ENCODE data around the gene CRTC3. TPM values are rescaled to one million over a fixed set of nuclear protein-coding genes. Genes with fewer than 3 reads are reported as not detected.

Gene CRTC3
- total RNA-seq, 2 experiments from 2014 or later, result 90.7 to 92.4 TPM

DNA sequence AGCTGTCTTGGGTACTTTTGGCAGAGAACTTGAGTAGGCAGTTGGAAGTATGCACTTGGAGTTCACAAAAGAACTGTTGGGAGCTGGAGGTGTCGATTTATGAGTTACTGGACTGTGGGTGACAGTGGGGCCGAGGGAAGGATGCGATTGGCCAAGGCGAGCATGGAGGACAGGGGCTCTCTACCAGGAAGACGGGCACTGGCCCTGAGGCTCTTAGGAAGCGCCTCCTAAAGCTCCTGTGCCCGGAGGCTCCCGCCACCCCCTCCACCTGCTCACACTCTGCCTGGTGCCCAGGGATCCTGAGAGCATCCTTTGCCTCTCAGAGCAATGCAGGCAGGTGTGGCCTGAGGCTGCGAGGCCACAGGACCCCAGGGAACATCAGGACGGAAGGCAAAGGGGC, 69.0 kb downstream of the CRTC3 start:
- no peaks in the 10 kb centered on the region for H3K9me3 Mint-ChIP-seq
- Histone ChIP-seq H3K27me3 (ENCODE audit: control insufficient read depth in 1 of 2, insufficient read depth in 2 of 2, low read length in 2 of 2) (no peaks in the 10 kb centered on the region), H3K4me3 (ENCODE audit: low read length) (no peak overlapping the region), H3K4me1 (ENCODE audit: insufficient read depth, low read length) (peaks cover 54% of the 10 kb centered on the region), H3K36me3 (ENCODE audit: insufficient read depth, low read length) (peaks cover 10% of the 10 kb centered on the region), H3K9me3 (ENCODE audit: control insufficient read depth in 1 of 2, insufficient read depth in 1 of 2, low read length in 2 of 2) (no peaks in the 10 kb centered on the region), H3K27ac (ENCODE audit: low read depth in 1 of 2, low read length in 2 of 2) (peak overlapping the region; percentile 81 to 87)
- peak overlapping the region; percentile 98 for H3K27ac Mint-ChIP-seq
- H3K4me1 Mint-ChIP-seq (ENCODE audit: low read depth), result peaks cover 80% of the 10 kb centered on the region
- ChIA-PET CTCF (no interaction called here), POLR2A (interaction anchor here (0.6 to 3.0 kb wide), 7 partner anchors 23 to 961 kb away, joined by 3 to 12 read pairs (median 4); no protein-coding TSS in a partner anchor)
- no peak for DNase-seq
- intact Hi-C loops (cut with DNase I, micrococcal nuclease), result loop anchor here in 1 of 2 experiments (10.0 kb wide), 1 partner anchor 204 kb away; no protein-coding TSS in a partner anchor
- H3K27me3 Mint-ChIP-seq, result no peaks in the 10 kb centered on the region
- ATAC-seq (ENCODE audit: poor library complexity), result no peak
- H3K4me3 Mint-ChIP-seq, result peak overlapping the region; percentile 22
- peaks cover 75% of the 10 kb centered on the region for H3K36me3 Mint-ChIP-seq (ENCODE audit: low read depth)
- TF ChIP-seq, protein P1, sequence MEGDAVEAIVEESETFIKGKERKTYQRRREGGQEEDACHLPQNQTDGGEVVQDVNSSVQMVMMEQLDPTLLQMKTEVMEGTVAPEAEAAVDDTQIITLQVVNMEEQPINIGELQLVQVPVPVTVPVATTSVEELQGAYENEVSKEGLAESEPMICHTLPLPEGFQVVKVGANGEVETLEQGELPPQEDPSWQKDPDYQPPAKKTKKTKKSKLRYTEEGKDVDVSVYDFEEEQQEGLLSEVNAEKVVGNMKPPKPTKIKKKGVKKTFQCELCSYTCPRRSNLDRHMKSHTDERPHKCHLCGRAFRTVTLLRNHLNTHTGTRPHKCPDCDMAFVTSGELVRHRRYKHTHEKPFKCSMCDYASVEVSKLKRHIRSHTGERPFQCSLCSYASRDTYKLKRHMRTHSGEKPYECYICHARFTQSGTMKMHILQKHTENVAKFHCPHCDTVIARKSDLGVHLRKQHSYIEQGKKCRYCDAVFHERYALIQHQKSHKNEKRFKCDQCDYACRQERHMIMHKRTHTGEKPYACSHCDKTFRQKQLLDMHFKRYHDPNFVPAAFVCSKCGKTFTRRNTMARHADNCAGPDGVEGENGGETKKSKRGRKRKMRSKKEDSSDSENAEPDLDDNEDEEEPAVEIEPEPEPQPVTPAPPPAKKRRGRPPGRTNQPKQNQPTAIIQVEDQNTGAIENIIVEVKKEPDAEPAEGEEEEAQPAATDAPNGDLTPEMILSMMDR (IDR thresholded peaks at IDR 0.05), result no peak

DNA sequence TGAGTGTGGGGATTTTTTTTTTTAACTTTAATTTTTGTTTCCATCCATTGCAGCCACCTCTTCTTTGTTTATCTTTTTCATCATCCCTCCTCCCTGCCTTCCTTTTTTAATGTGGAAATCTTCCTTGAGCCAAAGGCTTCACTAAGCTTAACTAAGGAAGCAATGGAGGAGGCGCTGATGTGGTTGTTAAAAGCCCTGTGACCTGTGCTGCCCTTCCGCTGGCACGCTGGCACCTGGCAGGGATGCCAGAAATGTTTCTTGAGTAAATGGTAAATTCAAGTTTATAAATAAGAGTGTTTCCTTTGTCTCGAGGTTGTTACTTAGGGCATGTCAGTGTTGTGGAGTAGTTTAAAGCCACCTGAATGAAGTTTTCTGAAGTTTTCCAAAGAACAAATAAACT, 69.4 kb downstream of the CRTC3 start:
- no peak for DNase-seq
- Mint-ChIP-seq H3K27ac (peak overlapping the region; percentile 98), H3K4me1 (ENCODE audit: low read depth) (peaks cover 80% of the 10 kb centered on the region), H3K36me3 (ENCODE audit: low read depth) (peaks cover 75% of the 10 kb centered on the region), H3K9me3 (no peaks in the 10 kb centered on the region), H3K27me3 (no peaks in the 10 kb centered on the region), H3K4me3 (peak overlapping the region; percentile 62)
- peak overlapping the region; percentile 81 to 87 for H3K27ac ChIP-seq (ENCODE audit: low read depth in 1 of 2, low read length in 2 of 2)
- peaks cover 10% of the 10 kb centered on the region for H3K36me3 ChIP-seq (ENCODE audit: insufficient read depth, low read length)
- TF ChIP-seq, protein P1 (IDR thresholded peaks at IDR 0.05), result no peak
- no peaks in the 10 kb centered on the region for H3K9me3 ChIP-seq (ENCODE audit: control insufficient read depth in 1 of 2, insufficient read depth in 1 of 2, low read length in 2 of 2)
- peaks cover 54% of the 10 kb centered on the region for H3K4me1 ChIP-seq (ENCODE audit: insufficient read depth, low read length)
- H3K27me3 ChIP-seq (ENCODE audit: control insufficient read depth in 1 of 2, insufficient read depth in 2 of 2, low read length in 2 of 2), result no peaks in the 10 kb centered on the region
- ChIA-PET POLR2A (interaction anchor here (0.9 to 3.0 kb wide), 6 partner anchors 23 to 68 kb away, joined by 3 to 12 read pairs (median 4); no protein-coding TSS in a partner anchor), CTCF (no interaction called here)
- no peak for ATAC-seq (ENCODE audit: poor library complexity)
- intact Hi-C loops (cut with DNase I, micrococcal nuclease), result loop anchor here in 1 of 2 experiments (10.0 kb wide), 1 partner anchor 204 kb away; no protein-coding TSS in a partner anchor
- H3K4me3 ChIP-seq (ENCODE audit: low read length), result no peak overlapping the region

DNA sequence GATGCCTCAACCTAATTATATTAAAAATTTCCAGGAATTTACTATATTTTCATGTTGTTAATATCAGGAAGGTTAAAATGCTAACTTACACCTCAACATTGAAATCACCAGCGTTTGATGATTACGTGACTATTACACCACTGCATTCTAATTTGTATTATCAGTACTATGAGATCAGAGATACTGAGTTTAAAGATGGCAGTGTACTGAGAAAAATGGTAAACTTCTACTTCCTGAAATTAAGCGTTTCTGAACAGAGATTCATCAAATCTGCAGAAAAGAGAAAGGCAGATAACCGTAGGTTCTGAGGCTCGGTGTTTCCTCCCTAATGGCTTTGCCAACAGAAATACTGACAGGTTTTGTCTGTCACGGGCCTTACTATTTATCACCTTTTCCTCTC, 69.9 kb downstream of the CRTC3 start:
- CTCF ChIA-PET, result no interaction called here
- POLR2A ChIA-PET, result interaction anchor here (1.3 to 2.2 kb wide), 2 partner anchors 24 to 36 kb away, joined by 3 to 5 read pairs; no protein-coding TSS in a partner anchor
- Mint-ChIP-seq H3K27me3 (no peaks in the 10 kb centered on the region), H3K27ac (peak overlapping the region; percentile 98), H3K9me3 (no peaks in the 10 kb centered on the region), H3K4me1 (ENCODE audit: low read depth) (peaks cover 80% of the 10 kb centered on the region), H3K36me3 (ENCODE audit: low read depth) (peaks cover 75% of the 10 kb centered on the region), H3K4me3 (peak overlapping the region; percentile 62)
- no peak overlapping the region for H3K4me3 ChIP-seq (ENCODE audit: low read length)
- DNase-seq, result peak in 1 of 14 experiments; percentile 17
- ATAC-seq (ENCODE audit: poor library complexity), result peak; percentile 11
- peaks cover 10% of the 10 kb centered on the region for H3K36me3 ChIP-seq (ENCODE audit: insufficient read depth, low read length)
- TF ChIP-seq, protein P1 (IDR thresholded peaks at IDR 0.05), result no peak
- no peaks in the 10 kb centered on the region for H3K9me3 ChIP-seq (ENCODE audit: control insufficient read depth in 1 of 2, insufficient read depth in 1 of 2, low read length in 2 of 2)
- no peaks in the 10 kb centered on the region for H3K27me3 ChIP-seq (ENCODE audit: control insufficient read depth in 1 of 2, insufficient read depth in 2 of 2, low read length in 2 of 2)
- H3K27ac ChIP-seq (ENCODE audit: low read depth in 1 of 2, low read length in 2 of 2), result peak overlapping the region; percentile 49 to 87
- peaks cover 49% of the 10 kb centered on the region for H3K4me1 ChIP-seq (ENCODE audit: insufficient read depth, low read length)
- intact Hi-C loops (cut with DNase I, micrococcal nuclease), result loop anchor here in 1 of 2 experiments (10.0 kb wide), 1 partner anchor 205 kb away; no protein-coding TSS in a partner anchor

Measured in CD4-positive, alpha-beta T cell (primary cell).